Activated CD8-positive, alpha-beta memory T cell treated with anti-CD3 and anti-CD28 coated beads, Interleukin-2, amount 50 U/mL, for 24 hours (primary cell): ENCODE data around the gene ADAMTSL4.

Experiments used
- DNase-seq: peaks from one replicate; pipeline ENCODE4 v3.0.0-alpha.2; 2020; ENCODE audit errors: extremely low read depth

The ADAMTSL4 gene

DNA sequence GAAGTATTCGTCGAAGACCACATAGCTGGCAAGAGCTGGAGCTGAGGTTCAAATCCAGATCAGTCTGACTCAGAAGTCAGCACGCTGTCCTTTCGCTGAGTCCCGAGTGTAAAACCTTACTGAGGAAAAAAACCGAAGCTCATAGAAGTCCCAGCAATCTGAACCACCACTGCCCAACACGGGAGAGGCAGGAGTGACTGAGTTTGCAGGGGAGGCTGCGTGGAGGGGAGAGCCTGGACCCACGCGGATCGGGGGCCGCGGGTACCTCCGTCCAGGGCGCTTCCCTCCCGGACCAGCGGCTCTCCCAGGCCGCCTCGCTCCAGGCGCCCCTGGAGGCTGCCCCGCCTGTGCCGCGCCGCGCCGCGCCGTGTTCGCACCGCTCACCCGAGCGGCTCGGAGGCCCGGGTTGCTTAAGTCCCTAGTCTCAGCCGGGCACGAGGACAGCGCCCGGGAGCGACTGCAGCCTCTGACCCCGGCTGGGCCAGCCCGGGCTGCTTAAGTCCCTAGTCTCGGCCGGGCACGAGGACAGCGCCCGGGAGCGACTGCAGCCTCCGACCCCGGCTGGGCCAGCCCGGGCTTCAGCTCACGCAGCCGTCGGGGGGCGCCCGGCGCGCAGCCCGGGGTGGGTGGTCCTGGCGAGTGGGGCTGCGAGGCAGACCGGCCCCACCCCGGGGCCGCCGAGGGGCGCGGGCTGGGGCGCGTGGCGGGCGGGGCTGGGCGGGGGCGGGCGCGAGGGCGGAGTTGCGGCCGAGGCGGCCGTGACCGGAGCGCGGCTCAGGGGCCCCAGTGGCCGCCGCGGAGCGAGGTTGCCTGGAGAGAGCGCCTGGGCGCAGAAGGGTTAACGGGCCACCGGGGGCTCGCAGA lies at the start of gene ADAMTSL4:
Gene ADAMTSL4, plus strand, starts transcription at position 777 of the 864 bp plus-strand sequence. CDS start 2,881 bp downstream, outside the sequence.
- no peak for DNase-seq

DNA sequence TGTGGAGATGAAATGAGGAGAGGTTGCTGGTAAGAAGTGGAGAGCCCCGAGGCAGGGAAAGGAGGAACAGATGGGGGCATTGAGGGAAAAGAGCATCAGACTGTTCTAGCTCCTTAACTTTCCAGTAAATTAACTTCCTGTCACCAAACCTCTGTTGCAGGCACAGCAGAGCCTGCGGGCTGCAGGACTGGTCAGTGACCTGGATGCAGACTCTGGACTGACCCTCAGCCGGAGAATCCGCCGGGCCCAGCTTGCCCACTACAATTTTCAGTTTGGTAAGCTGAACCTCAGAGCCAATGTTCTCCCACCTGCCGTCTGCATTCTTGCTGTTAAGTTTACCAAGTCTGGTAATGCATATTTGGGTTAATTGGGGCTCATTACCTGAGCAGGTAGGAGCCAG lies 43.8 kb upstream of the ADAMTSL4 start:
- no peak for DNase-seq

DNA sequence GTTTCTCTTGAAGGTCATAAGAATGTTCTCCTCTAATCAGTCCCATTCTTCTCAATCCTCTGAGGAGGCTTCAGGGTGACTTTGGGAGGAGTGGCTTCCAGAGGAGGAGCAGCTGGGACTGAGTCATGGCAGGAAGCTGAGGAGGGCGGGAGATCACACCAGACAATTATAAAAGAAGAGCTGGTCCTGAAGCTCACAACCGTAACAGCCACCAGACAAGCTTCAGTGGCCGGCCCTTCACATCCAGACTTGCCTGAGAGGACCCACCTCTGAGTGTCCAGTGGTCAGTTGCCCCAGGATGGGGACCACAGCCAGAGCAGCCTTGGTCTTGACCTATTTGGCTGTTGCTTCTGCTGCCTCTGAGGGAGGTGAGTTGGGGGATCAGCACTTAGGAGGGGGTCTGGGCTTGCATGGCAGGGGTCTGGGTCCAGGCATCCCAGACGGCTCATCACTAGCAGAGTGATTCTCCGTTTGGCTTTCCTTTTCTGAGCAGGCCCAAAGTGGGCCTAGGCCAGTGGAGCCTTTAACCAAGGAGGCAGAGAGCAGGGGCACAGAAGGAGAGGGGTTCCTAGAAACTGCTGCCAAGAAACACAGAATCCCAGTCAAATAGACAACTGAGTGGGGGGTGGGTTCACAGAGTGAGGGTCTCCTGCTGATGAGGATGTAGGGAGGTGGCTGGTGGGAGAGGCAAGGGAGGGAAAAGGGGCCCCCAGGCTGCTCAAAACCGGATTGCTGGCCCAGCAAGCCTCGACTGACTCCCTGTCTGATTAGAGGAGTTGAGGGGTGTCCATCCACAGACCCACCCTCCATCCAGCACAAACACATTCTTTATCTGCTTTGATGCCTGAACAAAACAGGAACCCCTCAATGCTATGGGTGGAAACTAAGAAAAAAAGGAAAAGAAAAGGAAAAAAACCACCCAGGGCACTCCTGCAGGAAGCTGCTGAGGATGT lies 41.0 kb upstream of the ADAMTSL4 start, which contains the start of gene ECM1:
Gene ECM1, plus strand, starts transcription at position 198 of the 953 bp plus-strand sequence. Its CDS starts 101 bp downstream, at position 299.
- no peak for DNase-seq

DNA sequence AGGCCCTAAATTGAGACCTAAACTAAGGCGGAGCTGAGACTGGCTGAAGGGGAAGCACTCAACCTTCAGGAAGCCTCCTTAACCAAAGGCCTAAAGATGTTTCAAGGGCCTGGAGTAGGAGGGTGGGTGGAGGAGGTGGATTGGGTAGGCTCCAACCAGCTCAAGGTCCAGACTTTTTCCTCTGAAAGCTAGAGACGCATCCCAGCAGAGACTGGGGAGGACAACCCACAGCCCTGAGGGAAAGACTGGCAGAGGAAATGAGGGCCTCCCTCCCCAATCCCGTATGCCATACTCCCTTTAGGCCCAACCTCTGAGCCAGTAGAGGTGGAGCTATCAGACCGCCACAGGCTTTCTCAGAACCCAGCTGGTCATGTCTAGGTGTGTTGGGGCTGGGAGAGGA lies 40.2 kb upstream of the ADAMTSL4 start:
- no peak for DNase-seq

DNA sequence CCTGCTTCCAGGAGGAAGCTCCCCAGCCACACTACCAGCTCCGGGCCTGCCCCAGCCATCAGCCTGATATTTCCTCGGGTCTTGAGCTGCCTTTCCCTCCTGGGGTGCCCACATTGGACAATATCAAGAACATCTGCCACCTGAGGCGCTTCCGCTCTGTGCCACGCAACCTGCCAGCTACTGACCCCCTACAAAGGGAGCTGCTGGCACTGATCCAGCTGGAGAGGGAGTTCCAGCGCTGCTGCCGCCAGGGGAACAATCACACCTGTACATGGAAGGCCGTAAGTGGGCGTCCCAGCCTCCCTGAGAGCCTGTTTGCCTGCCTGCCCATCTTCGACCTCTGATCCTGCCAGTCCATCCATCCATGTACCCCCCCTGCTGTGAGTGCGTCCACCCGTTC lies 37.7 kb upstream of the ADAMTSL4 start:
- no peak for DNase-seq

DNA sequence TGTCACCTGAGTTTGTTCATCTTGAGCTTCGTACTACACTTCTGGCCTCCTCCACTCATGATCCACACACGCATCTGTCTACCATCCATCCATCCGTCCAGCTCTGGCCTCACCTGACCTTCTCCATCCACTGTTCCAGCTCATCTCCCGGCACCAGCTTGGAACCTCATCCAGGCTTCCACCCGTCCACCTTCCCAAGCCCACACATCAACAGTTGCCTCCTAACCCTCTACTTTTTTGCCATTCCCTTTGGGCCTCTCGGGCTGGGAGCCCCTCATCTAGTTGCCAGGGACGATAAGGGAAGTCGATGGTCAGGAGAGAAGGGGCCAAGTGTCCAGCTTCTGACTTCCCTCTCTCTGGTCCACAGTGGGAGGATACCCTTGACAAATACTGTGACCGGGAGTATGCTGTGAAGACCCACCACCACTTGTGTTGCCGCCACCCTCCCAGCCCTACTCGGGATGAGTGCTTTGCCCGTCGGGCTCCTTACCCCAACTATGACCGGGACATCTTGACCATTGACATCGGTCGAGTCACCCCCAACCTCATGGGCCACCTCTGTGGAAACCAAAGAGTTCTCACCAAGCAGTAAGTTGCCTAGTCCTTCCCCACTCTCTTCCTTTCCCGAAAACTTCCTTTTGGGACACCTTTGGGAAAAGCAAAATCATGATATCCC lies 37.1 kb upstream of the ADAMTSL4 start:
- no peak for DNase-seq

DNA sequence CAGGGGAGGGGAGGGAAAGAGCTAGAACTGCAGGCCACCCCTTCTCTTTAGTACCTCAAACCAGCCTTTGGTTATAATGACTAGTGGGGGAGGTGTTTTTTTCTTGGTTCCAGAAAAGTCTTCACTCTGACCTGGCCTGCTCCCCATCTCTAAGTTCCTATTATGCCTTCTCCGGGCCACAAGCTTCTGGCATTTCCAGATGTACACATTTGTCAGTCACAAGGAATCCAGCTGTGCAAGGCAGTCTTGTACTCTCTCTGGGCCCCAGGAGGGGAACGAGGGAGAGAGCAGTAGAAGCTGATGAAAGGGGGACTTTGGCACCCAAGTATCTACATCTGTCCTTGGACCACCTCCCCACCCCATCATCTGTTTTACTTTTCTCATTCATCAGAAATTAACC lies 36.4 kb upstream of the ADAMTSL4 start:
- DNase-seq = no peak

DNA sequence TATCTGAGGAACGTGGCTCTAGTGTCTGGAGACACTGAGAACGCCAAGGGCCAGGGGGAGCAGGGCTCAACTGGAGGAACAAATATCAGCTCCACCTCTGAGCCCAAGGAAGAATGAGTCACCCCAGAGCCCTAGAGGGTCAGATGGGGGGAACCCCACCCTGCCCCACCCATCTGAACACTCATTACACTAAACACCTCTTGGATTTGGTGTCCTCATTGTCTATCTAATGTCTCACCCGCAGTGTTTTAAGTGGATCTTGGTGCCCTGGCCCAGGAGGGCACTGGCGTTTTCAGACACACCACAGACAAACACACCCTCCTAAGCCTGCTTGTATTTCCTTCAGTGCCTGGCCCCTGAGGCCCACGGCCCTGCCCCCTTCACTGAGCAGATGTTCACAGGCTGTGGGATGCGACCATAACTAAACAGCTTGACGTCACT lies 35.8 kb upstream of the ADAMTSL4 start:
- DNase-seq = no peak

DNA sequence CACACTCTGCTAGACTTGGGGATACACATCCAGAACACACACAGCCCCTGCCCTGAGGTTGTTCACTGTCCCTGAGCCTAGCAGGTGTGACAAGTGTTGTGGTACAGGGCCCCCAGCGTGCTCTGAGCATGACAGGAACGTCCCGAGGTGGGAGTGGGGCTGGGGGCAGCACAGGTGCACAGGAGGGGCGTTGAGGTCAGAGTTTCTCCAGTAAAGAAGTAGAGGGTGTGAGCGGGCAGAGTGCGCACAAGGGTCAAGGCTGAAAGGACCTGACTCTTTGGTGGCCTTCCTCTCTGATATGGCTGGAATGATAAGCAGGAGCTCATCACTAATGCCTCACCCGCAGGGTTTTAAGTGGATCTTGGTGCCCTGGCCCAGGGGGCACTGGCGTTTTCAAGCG lies 34.9 kb upstream of the ADAMTSL4 start:
- no peak for DNase-seq

DNA sequence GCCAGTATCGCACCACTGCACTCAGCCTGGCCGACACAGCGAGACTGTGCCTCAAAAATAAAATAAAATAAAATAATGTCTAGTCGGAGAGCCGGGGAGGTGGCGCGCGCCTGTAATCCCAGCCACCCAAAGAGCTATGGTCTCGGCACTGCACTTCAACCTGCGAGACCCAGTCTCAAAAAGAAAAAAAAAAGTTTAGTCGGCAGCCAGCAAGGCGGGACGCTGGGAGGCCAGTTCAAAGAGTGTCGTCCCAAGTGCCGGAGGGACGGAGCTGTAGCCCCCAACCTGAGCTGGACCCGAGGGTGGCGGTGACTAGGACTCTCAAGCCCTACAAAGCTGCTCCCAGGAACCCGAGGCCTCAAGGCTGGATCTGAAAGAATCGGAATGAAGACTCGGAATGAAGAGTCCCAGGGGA lies 34.3 kb upstream of the ADAMTSL4 start:
- no peak for DNase-seq

DNA sequence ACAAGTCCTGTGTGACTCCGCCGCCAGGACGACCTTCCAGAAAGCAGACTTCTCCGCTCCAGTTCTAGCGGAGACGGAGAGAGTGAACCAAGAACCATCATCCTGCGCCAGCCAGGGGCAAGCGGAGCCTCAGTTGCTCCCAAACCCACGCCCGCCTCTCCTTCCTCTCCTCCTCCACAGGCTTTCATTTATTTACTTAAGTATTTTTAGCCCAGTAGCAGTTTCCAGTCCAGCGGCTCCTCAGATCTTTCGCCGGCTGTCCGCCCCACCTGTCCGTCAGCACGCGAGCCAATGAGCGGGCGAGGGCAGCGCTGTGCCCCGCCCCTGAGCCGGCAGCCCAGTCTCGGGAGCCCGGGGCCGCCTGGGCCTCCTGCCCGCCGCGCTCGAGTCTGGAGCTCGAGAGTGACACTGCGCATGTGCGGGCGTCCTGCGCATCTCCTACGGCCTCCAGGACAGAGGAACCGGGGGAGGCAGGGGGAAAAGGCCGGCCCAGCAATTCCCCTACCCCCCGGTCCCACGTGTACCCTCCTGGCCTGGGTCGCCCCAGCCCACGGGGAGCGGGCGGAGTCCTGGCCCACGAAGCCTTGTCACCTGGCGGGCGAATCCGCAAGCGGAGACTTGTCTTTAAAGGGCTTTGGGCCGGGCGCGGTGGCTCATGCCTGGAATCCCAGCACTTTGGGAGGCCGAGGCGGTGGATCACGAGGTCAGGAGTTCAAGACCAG lies 33.7 kb upstream of the ADAMTSL4 start, which contains the start of gene FALEC:
Gene FALEC, plus strand, starts transcription at position 425 of the 722 bp plus-strand sequence.
- peak; percentile 69 for DNase-seq

DNA sequence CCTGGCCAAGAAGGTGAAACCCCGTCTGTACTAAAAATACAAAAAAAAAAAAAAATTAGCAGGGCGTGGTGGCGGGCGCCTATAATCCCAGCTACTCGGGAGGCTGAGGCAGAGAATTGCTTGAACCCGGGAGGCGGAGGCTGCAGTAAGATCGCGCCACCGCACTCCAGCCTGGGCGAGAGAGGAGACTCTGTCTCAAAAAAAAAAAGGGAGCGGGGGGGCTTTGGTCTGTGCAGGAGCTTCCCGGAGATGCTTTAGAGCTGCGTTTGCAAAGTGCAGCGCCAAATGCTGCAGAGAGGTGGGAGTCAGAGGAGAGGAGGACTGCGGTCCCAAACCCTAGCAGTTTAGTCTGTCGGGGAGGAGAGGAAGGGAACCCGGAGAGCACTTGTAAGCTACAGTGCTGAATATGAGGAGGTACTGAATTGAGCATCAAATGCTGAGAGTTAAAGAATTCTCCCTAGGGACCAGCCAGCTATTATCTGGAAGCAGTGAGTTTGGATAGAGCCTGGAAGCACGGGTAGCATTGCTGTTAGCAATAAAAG lies 33.1 kb upstream of the ADAMTSL4 start:
- no peak for DNase-seq

DNA sequence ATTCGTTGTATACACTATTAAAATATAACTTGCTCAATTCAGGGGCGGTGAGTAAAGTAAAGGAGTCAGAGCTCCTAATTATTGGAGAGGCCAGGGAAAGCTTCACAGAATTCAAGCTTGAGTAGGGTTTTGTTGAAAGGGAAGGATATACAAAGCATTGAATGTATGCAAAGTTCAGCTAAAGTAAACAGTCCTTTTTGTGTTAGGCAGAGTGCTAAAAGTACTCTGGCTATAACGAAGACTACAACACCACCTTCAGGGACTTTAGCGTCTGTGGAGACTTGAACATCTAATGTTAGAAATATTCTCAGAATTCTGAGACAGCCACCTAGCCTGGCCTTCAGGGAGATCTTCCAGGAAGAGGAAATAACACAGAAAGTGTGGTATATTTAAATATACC lies 32.6 kb upstream of the ADAMTSL4 start:
- no peak for DNase-seq

DNA sequence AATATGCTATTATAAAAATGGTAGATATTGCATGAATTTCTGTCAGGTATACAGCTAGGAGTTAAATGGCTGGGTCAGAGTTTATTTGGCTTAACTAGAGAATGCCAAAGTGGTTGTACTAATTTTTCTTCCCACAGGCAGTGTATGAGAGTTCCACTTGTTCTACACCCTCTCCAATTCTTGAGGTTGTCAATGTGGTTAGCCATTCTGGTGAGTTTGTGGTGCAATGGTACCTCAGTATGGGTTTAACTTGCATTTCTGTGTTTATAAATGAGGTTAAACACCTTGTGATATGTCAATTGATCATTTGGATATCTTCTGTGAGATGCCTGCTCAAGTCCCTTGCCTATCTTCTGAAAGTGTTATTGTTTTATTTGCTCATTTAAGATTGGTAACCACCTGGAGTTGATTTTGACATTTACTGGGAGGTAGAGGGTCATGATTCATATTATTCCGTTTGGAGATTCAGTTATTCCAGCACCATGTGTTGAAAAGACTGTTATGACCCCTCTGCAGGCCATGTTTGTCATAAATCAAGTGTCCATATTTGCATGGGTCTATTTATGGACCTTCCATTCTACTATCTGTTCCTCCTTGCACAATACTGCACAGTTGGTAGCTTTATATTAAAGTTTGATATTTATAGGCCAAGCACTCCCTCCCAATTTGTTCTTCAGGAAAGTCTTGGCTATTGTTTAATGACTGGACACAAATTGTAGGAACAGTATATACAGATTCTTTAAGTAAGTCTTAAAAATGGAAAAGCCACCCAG lies 27.8 kb upstream of the ADAMTSL4 start:
- no peak for DNase-seq

DNA sequence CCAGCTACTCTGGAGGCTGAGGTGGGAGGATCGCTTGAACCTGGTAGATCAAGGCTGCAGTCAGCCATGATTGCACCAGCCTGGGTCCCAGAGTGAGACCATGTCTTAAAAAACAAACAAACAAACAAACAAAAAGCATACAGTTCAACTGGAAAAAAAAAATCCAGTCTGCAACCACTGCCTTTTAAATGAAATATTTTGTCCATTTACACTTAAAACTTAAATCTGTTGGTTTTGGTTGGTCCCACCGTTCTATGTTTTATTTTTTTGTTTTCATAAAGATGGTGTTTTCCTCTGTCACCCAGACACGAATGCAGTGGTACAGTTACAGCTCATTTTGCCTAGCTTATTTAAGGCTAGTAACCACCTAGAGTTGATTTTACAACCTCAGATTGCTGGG lies 23.9 kb upstream of the ADAMTSL4 start:
- no peak for DNase-seq

DNA sequence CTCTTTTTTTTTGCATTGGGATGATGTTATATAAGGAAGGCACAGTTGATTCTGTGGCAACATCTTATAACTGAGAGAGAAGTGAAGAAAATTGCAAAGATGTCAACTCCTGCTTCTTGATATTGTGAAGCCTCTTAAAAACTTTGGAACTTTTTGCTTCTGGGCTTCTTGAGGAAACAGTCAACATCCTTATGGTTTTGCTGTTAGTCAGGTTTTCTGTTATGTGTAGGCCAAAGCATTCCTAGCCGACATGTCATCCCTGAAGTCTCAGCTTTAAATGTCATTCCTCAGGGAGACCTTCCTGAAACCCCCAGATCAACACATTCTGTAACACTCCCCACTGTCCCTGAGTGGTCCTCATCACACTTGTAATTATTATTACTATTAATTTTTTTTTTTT lies 21.0 kb upstream of the ADAMTSL4 start:
- no peak for DNase-seq

DNA sequence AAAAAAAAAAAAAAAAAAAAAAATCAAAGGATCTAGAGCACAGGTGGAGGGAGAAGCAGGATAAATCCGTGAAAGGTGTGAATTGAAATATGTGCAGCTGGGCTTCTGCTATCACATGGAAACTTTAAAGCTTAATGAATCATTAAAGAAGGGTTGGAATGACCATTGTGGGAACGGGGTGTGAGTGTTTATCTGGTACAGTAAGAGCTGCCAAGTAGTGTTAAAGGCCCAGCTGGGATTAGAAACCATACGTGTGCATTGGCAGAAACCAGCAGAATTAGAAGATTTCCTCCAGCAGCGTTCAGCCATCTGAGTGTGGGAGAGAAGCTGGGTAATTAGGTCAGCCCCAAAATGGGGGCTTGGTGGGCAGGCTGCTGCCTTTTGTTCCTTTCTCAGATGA lies 20.2 kb upstream of the ADAMTSL4 start:
- no peak for DNase-seq

DNA sequence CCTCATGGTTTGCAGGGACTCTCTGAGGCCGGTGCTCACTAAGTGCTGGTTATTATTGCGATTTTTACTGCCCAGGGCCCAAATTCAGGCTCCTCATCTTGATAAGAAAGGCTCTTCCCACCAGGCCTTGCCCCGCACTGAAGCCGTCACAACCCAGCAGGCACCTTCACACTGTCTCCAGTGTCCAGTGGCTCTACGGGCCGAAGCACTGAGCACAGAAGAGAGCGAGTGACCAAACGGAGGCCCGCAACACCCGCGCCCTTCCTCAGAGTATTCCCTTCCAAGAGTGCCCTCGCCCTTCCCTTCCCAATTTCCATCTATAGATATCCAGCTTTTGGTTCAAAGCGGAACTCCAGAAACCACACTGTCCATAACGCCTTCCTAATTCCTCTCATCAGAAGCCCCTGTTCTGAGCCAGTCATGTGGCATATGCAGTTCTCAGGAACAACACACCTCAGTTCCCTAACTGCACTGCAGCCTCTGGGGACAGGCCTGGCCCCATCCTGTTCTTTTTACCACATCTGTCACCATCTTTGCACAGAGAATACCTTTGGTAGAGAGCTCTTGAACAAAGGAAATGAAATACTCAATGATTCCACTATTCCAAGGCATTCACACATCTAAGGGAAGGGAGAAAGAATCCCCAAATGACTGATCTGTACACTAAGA lies 18.6 kb upstream of the ADAMTSL4 start:
- DNase-seq = no peak

DNA sequence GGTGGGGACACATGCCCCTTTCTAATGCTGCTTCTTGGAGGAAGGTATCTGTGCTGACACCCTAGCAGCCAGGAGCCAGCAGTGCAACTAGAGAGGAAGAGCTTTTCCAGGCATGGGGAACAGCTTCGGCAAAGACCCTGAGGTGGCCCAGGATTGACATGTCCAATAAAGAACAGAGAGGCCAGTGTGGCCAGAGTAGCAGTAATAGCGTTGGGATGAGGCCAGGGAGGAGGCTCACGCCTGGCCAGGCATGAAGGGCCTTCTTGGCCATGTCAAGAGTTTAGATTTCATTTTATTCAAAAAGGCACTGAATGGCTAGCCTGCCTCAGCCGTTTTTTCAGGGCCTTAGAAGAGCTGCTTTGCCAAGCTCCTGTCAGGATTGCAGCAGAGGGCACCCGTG lies 16.3 kb upstream of the ADAMTSL4 start:
- no peak for DNase-seq
